Activated CD8-positive, alpha-beta memory T cell treated with anti-CD3 and anti-CD28 coated beads for 48 hours (primary cell): Measurements from ENCODE around the gene CUX1.
"Not testable (repeated sequence)": the region's sequence is repeated elsewhere in the genome, so short reads cannot be mapped to it uniquely, and the experiment has no call there.

Source experiments
- DNase-seq, 3 experiments: peaks; one replicate each; pipeline ENCODE4 v3.0.0-alpha.2; 2020; ENCODE audit warnings: low read depth in 2 of 3, low spot score in 2 of 3

Gene CUX1

DNA sequence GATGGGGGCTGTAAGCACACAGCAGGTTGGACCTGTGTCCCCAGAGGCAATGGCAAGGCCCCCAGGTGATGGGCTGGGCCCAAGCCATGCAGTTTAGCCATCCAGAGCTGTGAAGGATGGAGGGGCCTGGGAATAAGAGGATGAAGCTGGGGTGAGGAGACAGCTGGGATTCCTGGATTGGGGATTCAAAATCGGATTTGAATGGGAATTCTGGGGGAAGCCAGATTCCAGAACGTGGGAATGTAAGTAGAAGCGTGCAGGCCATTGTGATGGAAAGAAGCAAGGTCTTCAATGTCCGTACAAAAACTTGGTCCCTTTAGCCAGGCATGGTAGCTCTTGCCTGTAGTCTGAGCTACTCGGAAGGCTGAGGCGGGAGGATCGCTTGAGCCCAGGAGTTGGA, 479.1 kb downstream of the CUX1 start:
- no peak for DNase-seq

DNA sequence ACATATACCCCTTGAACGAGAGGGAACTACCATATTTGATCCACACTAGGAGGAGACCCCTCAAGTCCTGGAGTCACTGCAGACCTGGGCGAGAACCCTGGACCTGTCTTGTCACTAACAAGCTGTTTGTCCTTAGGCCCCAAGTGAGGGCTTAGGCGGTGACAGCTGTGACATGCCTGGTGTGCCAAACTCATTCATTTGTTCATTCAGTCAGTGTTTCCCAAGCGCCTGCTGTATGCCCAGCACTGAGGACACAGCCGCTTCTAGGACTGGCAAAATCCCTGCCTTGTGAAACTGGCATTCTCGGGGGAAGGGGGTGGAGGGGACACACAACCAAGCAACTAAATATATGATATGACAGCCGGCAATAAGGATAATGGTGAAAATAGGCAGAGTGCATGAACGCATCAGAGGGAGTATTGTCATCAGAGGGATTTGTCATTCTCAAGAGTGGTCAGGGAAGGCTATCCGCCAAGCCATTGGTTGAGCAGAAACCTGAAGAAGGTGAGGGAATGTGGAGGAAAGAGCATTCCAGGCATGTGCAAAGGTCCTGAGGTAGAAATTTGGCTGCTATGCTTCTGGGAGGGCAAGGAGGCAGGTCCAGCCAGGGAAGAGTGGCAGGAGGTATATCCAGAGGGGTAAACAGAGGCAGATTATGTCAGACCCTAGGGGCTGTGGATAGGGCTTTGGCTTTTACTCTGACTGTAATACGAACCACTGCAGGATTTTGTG, 480.2 kb downstream of the CUX1 start:
- no peak for DNase-seq

DNA sequence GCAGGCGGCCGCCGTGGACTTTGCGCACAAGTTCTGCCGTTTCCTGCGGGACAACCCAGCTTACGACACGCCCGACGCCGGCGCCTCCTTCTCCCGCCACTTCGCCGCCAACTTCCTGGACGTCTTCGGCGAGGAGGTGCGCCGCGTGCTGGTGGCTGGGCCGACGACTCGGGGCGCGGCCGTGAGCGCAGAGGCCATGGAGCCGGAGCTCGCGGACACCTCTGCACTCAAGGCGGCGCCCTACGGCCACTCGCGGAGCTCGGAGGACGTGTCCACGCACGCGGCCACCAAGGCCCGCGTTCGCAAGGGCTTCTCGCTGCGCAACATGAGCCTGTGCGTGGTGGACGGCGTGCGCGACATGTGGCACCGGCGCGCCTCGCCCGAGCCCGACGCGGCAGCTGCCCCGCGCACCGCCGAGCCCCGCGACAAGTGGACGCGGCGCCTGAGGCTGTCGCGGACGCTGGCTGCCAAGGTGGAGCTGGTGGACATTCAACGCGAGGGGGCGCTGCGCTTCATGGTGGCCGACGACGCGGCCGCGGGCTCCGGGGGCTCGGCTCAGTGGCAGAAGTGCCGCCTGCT, 483.3 kb downstream of the CUX1 start:
- DNase-seq: no peak

DNA sequence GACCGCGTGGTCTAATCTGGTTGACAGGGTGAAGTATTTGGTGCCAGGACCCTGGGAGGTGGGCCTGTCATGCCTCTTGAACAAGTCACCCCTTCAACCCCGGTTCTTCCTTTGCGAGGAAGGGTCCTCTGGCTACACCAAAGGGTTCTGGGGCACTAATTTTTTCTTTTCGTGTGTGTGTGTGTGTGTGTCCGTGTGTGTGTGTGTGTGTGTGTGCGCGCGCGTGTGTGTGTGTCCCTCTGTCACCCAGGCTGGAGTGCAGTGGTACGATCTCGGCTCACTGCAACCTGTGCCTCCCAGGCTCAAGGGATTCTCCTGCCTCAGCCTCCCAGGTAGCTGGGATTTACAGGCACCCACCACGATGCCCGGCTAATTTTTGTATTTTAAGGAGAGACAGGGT, 483.9 kb downstream of the CUX1 start:
- not testable (repeated sequence) for DNase-seq

DNA sequence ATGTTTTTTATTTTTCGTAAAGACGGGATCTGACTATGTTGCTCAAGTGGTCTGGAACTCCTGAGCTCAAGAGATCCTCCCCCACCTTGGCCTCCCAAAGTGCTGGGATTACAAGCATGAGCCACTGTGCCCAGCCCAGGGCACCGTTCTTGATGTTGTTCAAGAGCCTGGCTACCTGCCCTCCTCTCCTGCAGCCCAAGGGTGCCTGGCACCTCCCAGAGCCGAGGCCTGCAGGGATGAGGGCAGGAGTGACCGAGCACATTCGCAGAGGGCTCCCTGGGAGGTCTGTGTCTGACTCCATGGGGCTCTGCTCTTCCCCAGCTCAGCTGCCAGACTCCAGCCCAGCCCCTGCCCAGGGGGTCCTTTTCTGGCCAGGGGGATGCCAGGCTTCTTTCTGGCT, 484.6 kb downstream of the CUX1 start:
- no peak for DNase-seq

DNA sequence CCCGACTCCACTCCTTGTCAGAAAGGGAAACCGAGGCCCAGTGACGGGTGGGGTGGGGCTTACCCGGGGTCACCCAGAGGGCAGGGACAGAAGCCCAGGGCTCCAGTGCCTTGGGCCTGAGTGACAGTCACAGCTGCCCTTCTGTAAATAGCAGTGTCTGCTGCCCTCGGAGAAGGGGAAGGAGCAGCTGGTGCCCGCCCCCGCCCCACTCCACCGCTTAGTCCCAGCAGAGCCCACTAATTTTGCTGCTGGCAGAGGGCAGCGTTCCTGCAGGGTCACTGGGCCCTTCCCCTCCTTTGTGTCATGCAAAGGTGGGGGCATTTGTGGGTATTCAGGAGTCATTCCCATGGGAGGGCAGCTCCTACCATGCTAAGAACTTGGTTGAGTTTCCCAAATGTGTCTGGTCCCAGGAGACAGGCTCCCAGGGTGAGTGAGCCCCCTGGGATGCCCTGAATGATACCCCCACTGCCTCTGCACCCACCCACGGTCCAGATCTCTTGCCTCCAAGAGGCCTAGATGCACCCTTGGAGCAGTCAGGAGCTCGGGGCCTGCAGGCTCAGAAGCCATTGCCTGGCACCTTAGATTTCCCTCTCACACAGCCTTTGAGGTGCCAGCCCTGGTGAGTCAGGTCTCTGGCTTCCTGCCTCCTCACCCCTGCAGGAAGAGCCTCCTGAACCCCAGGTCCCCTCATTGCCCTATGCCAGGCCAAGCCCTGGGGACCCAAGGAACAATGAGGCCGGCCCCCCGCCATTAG, 486.4 kb downstream of the CUX1 start:
- DNase-seq: no peak

DNA sequence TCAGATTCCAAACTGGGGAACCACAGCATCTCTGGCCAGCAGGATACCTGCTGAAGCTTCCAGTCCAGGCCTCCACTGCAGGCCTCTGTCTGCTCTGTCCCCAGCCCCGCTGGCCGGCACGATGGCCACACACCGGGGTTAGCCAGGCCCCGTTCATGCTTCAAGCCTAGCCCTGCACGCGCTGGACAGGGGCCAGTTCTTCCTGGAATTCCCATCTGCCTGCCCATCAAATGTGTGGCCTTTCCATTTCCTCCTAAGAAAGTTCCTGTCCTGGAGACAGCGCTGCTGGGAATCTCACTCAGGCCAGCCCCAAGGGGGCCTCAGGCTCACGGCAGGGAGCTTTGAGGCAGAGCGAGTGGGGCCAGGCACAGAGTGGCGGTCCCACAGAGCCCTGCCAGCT, 487.2 kb downstream of the CUX1 start:
- no peak for DNase-seq

DNA sequence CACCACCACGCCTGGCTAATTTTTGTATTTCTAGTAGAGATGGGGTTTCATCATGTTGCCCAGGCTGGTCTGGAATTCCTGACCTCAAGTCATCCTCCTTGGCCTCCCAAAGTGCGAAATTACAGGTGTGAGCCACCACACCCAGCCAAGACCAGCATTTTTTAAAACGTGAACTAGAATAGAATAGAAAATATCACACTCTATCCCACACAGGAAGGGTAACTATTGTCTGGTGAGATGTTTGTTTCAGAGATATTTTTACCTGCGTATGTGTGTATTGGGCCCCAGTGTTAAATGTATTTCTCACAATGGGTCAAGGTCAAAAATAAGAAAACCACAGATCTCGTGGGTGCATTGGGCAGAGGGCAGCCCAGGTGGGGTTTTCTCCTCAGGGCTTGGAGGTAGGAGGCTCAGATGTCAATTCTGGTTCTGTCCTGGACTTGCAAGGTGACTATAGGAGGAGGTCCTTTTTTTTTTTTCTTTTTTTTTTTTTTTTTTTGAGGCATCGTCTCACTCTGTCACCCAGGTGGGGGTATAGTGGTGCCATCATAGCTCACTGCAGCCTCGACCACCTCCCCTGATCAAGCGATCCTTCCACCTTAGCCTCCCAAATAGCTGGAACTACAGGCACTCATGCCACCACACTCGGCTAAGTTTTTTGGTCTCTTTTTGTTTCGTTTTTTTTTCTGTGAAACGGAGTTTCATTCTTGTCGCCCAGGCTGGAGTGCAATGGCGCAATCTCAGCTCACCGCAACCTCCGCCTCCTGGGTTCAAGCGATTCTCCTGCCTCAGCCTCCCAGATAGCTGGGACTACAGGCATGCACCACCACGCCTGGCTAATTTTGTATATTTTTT, 488.2 kb downstream of the CUX1 start:
- DNase-seq: no peak

DNA sequence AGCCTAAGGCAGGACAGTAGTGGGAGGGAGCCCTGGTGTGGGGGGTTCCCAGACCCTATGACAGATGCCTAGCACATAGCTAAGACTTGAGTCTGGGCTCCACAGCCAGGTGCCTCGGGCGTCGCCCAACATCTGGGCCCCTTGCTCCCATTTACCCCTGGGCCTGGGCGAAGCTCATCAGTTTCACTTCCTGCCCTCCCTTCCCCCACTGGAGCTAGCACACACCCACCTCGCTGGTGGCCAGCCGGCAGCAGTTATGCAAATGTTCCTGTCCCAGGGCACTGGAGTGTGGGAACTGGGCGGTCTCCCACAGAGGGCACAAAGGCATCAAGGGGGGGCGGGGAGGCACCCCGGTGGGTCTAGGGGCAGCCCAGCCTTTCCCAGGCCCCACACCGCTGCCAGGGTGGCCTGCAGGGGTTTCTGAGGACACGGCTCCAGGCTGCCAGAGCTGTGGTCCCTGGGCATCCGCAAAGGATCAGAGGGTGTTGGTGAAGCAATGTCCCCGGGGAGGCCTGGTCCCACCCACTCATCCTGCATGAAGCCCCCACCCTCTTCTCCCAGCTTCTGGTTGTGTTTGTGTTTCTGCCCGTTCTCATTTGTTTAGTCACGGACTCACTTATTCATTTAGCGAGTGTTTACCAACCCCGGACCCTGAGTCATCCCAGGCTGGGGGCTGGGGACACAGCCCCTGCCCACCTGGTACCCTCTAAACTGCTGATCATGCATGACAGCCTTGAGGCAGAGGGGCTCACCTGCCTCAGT, 489.7 kb downstream of the CUX1 start:
- no peak for DNase-seq

DNA sequence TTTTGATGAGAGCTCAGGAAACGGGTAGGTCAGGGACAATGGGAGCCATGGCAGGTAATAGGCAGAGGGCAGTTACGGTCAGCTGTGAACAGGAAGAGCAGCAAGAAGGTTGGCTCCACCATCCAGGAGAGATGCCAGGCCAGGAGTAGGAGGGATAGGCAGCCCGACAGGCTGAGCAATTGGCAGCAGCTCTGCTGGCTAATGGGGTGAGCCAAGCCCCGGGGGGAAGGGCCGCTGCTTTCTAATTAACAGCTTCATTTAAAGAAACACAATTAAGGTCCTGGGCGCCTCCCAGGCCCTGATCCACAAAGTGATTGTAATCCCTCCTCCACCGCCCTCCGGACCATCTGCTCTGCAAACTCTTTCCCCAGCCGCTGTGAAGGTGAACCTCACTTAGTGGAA, 493.0 kb downstream of the CUX1 start:
- DNase-seq: no peak

DNA sequence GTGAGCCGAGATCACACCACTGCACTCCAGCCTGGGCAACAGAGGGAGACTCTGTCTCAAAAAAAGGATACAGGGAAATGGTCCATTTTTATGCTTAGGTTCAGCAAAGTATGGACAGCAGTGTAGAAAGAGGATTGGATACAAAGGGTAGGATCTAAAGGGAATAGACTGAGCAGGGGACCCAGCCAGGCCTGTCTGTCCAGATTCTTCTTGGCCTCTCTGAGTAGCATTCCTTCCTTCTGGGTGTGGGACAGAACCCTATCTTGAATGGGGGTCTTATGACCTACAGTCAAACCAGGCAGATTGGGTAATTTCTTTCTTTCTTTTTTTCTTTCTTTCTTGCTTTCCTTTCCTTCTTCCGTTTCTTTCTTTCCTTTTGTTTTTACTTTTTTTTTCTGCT, 494.9 kb downstream of the CUX1 start:
- DNase-seq: no peak

DNA sequence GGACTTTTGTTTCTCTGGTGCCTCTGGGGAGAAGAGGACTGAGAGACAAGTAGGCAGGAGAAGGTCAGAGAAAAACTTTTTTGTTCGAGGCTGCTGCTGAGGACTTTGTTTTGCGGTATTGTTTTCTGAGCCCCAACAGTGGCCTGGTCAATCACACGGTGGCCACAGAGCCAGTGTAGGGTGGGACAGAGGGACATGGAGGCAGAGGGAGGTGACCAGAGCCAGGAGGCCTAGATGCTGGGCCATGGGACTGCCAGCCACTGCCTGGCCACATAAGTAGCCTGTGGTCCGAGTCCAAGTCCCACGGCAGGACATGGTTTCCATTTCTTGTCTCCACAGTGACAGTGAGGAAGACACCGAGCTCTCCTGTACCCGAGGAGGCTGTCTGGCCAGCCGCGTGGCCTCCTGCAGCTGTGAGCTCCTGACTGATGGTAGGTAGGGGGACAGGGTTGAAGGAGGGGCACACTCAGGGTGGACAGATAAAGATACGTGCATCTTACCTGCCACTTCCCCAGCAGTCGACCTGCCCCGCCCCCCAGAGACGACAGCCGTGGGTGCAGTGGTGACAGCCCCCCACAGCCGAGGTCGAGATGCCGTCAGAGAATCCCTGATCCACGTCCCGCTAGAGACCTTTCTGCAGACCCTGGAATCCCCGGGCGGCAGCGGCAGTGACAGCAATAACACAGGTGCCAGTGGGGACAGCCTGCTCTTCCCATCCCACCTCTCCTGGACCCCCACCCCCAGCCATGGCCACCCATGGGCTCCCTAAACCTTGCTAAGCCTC, 496.8 kb downstream of the CUX1 start:
- no peak for DNase-seq

DNA sequence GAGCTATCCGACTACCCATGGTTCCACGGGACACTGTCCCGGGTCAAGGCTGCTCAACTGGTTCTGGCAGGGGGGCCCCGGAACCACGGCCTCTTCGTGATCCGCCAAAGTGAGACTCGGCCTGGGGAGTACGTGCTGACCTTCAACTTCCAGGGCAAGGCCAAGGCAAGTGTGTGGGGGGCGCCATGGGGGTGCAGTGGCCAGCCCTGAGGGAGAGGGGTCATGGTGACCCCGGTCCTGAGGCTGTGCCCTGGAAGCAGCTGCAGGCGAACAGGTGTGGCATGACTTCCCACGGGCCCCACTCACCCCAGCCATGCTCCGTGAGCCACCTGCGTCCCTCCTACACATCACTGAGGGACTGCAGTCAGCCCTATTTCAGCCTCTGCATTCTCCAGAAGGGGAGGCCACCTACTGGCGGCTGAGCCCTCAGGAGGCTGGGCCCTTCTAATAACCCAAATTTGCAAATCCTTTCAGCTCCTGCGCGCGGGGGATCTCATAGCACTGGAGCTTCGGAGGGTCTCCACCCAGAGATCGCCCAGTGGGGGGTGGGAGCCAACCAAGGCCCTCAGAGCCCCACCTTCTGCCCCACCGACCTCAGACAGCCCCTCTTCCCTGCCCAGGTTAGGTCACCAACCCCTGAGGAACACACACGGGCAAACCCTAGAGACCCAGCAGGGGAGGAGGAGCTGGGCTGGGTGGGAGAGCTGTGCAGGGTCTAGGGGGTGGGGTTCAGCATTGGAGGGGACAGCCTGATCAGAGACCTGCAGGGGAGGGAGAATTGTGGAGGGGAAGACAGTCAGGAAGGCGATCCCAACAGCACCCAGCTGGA, 500.0 kb downstream of the CUX1 start:
- DNase-seq: no peak

DNA sequence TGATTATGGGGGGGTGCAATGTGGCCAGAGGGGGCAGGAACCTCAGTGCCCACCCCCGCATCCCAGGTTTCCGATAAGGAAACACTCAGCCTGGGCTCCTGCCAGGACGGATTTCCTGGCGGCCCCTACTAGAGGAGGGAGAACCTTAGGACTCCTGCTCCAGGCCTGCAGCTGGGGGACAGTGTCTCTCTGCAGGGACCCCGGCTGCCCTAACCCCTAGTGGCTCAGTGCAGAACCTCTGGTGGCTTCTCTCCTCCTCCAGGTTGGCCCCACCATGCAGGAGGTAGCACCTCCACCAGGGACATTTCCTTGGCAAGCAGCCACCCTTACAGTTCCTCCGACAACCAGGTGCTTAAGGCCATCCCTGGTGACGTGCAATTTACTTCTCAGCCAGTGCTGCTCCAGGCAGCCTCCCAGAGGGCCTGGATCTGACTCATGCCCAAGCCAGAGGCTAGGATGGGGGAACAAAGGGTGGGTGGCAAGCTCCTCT, 501.1 kb downstream of the CUX1 start:
- no peak for DNase-seq

DNA sequence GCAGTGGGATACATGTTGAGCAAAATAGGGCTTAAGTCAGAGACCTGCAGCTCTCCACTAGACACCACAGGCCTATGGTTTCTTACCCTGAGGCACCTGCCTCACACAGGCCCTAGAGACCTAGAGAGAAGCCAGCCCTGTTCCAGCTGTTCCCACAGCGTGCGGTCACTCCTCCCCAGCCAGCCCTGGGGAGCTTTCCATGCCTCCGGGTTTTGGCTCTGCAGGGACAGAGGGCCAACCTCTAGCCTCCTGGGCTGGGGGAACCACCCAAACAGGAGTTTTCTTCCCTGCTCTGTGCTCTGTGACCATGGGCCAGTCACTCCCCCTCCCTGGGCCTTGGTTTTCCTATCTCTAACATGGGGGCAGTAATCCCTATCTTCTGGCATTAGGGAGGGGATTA, 502.2 kb downstream of the CUX1 start:
- DNase-seq: no peak

DNA sequence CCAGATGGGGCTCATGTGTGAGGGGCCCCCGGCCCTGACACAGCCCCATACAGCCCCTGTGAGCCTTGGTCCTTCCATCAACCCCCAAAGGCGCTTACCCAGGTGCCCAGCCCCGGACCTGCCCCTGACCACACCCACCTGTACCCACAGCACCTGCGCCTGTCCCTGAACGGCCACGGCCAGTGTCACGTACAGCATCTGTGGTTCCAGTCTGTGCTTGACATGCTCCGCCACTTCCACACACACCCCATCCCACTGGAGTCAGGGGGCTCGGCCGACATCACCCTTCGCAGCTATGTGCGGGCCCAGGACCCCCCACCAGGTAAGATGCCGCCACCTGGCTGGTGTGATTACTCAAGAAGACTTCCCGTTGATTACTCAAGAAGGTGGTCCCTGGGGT, 502.8 kb downstream of the CUX1 start:
- DNase-seq: no peak

DNA sequence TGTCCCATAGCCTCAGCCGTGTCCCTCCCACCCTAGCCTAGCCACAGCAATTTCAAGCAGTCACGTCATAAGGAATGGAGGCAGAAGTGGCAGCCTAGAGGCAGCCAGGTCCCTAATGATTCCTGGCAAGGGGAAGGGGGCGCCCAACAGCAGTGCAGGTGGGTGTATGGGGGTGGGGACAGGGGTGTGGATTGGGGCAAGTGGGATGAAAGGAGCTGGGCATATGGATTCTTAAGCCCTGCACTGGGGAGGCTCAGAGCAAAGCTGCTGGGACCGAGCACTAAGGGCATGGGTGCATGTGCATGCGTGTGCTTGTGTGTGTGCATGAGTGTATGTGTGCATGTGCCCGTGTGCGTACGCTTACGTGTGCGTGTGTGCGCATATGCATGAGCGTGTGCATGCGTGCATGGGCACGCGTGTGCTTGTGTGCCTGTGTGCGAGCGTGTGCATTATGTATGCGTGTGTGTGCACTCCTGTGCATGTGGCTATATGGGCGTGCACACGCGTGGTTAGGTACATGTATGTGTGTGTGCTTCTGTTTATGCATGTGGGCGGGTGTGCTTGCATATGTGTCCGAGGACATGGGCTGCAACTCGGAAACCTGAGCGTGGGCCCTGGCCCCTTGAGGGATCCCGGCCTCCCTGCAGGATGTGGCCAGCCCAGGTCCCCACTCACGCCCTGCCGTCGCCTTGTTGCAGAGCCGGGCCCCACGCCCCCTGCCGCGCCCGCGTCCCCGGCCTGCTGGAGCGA, 503.4 kb downstream of the CUX1 start:
- DNase-seq: no peak
